Heart right ventricle (tissue), 16 donors: ENCODE results near the gene UPP2. TPM values are rescaled to one million over a fixed set of nuclear protein-coding genes. Genes with fewer than 3 reads are reported as not detected.

Experiments used
- ATAC-seq, 8 donors: fragments of 200-7000 bp; cut with Tn5 transposase; one replicate each; pipeline ENCODE4 v1.9.1; 2020; ENCODE audit warnings: mild to moderate bottlenecking in 8 of 8, moderate library complexity in 8 of 8, moderate number of reproducible peaks in 1 of 8
- DNase-seq, 2 donors: peaks; one replicate each; pipeline ENCODE4 v3.0.0-alpha.2; 2020
- H3K27ac ChIP-seq, 10 donors: fragments of 200-600 bp; sonication (generic) in 2 of 10; one replicate each; pipeline versions ENCODE4 v1.5.0 to v1.8.0; 2020 to 2022; ENCODE audit warnings: mild to moderate bottlenecking in 3 of 10
- H3K27me3 ChIP-seq, 7 donors: fragments of 200-600 bp; one replicate each; pipeline ENCODE4 v1.8.0; 2021 to 2022; ENCODE audit warnings: mild to moderate bottlenecking in 2 of 7
- H3K36me3 ChIP-seq, 9 donors: fragments of 200-600 bp; sonication (generic) in 1 of 9; one replicate each; pipeline versions ENCODE4 v1.5.0 to v1.8.0; 2020 to 2022; ENCODE audit warnings: mild to moderate bottlenecking in 2 of 9
- H3K4me1 ChIP-seq, 9 donors: fragments of 200-600 bp; sonication (generic) in 1 of 9; one replicate each; pipeline versions ENCODE4 v1.5.0 to v1.8.0; 2020 to 2022; ENCODE audit warnings: mild to moderate bottlenecking in 4 of 9
- H3K4me3 ChIP-seq, 10 donors: fragments of 200-600 bp; sonication (generic) in 2 of 10; one replicate each; pipeline versions ENCODE4 v1.5.0 to v1.8.0; 2020 to 2022; ENCODE audit warnings: mild to moderate bottlenecking in 7 of 10, moderate library complexity in 2 of 10
- H3K9me3 ChIP-seq, 11 donors: fragments of 200-600 bp in 10 of 11; sonication (generic) in 2 of 11; one replicate each; pipeline versions ENCODE4 v1.5.0 to v1.8.0; 2013 to 2022; ENCODE audit warnings: mild to moderate bottlenecking in 2 of 11, control low read depth in 1 of 11, moderate library complexity in 1 of 11
- CTCF ChIP-seq, 9 donors: fragments of 200-600 bp; sonication (generic) in 2 of 9; IDR thresholded peaks; one replicate each; pipeline versions ENCODE4 v1.5.0 to v1.8.0; 2021 to 2022; ENCODE audit warnings: antibody characterized with exemption in 9 of 9, mild to moderate bottlenecking in 5 of 9, moderate library complexity in 1 of 9
- WGBS, 2 donors: extraction: QIAGEN DNeasy Blood & Tissue Kit; methylation state at CpG; one replicate each; pipeline ENCODE4 v1.1.7; 2013; ENCODE audit warnings: inconsistent platforms in 1 of 2; 5-methylcytosine and 5-hydroxymethylcytosine counted together
- intact Hi-C, 10 donors: fragments of 100-400 bp; cut with DNase I; formaldehyde crosslinking; loops; one replicate each; pipeline versions ENCODE4 v1.11.1 to v1.14.2; 2022
- polyA plus RNA-seq, 2 donors: library from polyadenylated mRNA; stranded (reverse); fragments of 200-250 nt; gene quantifications; one replicate each; pipeline ENCODE4 v1.2.3, GENCODE V29; 2013
- total RNA-seq, 10 donors: library from RNA; stranded (reverse); fragmentation: NEBNext Ultra II Directional in 3 of 10; extraction: Animal tissue kit (Norgen Biotek cat#: 25700) in 3 of 10; gene quantifications; one replicate each; pipeline versions ENCODE4 v1.2.1 to v1.2.4, GENCODE V29; 2021 to 2023
- donor health status: Arrhythmogenic right ventricular cardiomyopathy.
- donor health status: ischemic (EF 13 %, LVEDD 7.1; RV severe dilation, severe dysfunction).
- donor health status: healthy with polysubstance abuse.
- donor health status: DM: no; HTN: yes; CAD: no.
- donor health status: DM: no; HTN: no; CAD: no.
- donor health status: ischemic (EF 25% LVEDD 6.9; RV normal size, moderate dysfunction).
- donor health status: ischemic (EF 25% LVEDD 5.7; RV mildly dilated, moderate dysfunction).
- donor health status: healthy.
- donor health status: DM: yes; HTN: yes; CAD: no.
- donor health status: Ischemic cardiomyopathy.
- donor health status: ischemic (EF 35%, LVEDD 5.7; RV mildly dilated, moderate dysfunction).
- donor health status: nonischemic (EF 11% LVEDD 7.7; RV severe dilation, severe dysfunction).
- donor health status: DM: yes; HTN: yes; CAD: no.
- donor health status: PGD.
- donor health status: ischemic (EF 29% LVEDD 5.4; RV normal size, mild dysfunction).
- donor health status: nonischemic (EF 23%, LVEDD 6.1; RV moderate dilation, normal function).

Gene UPP2
- total and polyA plus RNA-seq, 12 donors = not detected

- no peaks in the 10 kb centered on the region for H3K9me3 ChIP-seq
- H3K27me3 ChIP-seq = no peaks in the 10 kb centered on the region
- no peak for DNase-seq
- H3K4me1 ChIP-seq = no peaks in the 10 kb centered on the region
- WGBS, 2 donors = 63 to 69% methylated on average over 3 of the region's 3 CpGs
- no peak for TF ChIP-seq CTCF (IDR thresholded peaks at IDR 0.05)
- intact Hi-C loops = no loop called here
- H3K36me3 ChIP-seq = no peaks in the 10 kb centered on the region
- ATAC-seq = no peak
- H3K27ac ChIP-seq = no peak overlapping the region
- no peak overlapping the region for H3K4me3 ChIP-seq
Measured at GRCh38 chr2:158103411-158104012, 1.8 kb downstream of the UPP2 start.

DNA sequence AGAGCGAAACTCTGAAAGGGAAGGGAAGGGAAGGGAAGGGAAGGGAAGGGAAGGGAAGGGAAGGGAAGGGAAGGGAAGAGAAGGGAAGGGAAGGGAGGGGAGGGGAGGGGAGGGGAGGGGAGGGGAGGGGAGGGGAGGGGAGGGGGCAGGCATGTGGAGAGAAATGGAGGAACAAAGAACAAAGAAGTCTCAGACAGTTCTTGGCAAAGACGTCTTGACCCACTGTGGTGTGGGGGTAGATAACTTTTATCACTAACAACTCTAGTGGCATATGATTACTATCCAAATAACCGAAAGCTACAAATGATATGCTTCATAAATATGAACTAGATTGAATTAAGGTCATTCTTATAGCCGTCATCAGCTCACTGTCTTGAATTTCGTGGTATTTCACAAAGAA, 3.2 kb downstream of the UPP2 start:
- no peaks in the 10 kb centered on the region for H3K27me3 ChIP-seq
- WGBS, 2 donors = 75 to 81% methylated on average over 4 to 5 of the region's 5 CpGs

DNA sequence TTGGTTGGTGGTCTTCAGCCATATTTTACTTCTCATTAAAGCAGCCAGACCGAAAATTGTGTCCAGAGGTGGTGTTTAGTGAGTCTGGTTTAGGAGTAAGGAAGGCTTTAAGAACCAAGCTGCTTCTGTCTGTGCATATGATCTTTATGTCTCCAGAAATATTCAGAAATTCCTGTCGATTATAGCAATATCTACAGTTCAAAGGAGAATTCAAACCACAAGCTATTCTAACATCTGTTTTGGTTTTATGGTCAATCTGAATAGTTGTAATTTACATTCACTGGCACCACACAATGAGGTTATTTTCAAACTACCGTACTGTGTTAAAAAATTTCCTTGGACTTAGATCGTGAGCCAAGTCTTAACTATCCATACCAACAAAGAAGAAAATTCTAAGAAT, 11.3 kb downstream of the UPP2 start:
- Histone ChIP-seq H3K4me3 (no peak overlapping the region), H3K4me1 (peaks cover 0 to 10% (median 0%) of the 10 kb centered on the region in 9 donors), H3K9me3 (peaks cover 0 to 3% (median 0%) of the 10 kb centered on the region in 11 donors), H3K36me3 (no peaks in the 10 kb centered on the region), H3K27me3 (no peaks in the 10 kb centered on the region), H3K27ac (no peak overlapping the region)
- intact Hi-C loops = no loop called here
- no peak for DNase-seq
- 84 to 87% methylated on average over 4 of the region's 4 CpGs for WGBS, 2 donors
- TF ChIP-seq CTCF (IDR thresholded peaks at IDR 0.05) = no peak
- ATAC-seq = no peak

More for the DNA sequence above, 3.2 kb downstream of the UPP2 start:
- intact Hi-C loops = no loop called here
- TF ChIP-seq CTCF (IDR thresholded peaks at IDR 0.05) = no peak
- Histone ChIP-seq H3K9me3 (no peaks in the 10 kb centered on the region), H3K36me3 (no peaks in the 10 kb centered on the region), H3K27ac (no peak overlapping the region), H3K4me3 (no peak overlapping the region), H3K4me1 (no peaks in the 10 kb centered on the region)
- DNase-seq (no peak), ATAC-seq (no peak)

DNA sequence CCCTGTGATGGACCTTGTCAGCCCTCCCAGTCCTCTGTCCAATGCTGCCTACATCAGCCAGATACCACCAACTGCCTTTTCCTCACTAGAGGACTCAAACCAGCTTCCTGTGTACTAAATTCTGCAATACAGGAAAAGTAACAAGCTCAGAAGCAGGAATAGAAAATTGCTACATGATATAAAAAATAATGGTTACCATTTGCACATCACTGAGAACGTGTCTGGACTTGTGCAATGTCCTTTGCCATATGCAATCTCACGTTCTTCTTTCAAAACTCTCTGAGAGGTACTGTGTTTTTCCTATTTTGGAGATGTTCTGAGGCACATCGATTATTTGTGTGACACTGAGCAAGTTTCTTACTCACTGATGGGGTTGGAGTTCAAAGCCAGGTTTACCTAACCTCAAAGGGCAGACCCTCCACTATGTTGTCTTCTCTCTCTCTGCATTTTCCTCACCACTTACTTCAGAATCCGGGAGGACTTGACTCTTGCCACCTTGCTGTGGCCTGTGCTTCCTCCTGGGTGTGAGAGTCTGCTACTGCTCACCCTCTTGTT, 12.1 kb downstream of the UPP2 start:
- DNase-seq = no peak
- no peak for TF ChIP-seq CTCF (IDR thresholded peaks at IDR 0.05)
- intact Hi-C loops = no loop called here
- Histone ChIP-seq H3K4me3 (no peak overlapping the region), H3K9me3 (peaks cover 0 to 3% (median 0%) of the 10 kb centered on the region in 11 donors), H3K27ac (peak overlapping the region in 1 of 10 donors; percentile 31), H3K36me3 (no peaks in the 10 kb centered on the region), H3K27me3 (no peaks in the 10 kb centered on the region), H3K4me1 (peaks cover 0 to 10% (median 0%) of the 10 kb centered on the region in 9 donors)
- no peak for ATAC-seq
- 78 to 88% methylated on average over 4 of the region's 4 CpGs for WGBS, 2 donors
